Measurements from ENCODE around the gene TP53INP2.
"Not testable (repeated sequence)": the region's sequence is repeated elsewhere in the genome, so short reads cannot be mapped to it uniquely, and the experiment has no call there.

TP53INP2 gene, protein sequence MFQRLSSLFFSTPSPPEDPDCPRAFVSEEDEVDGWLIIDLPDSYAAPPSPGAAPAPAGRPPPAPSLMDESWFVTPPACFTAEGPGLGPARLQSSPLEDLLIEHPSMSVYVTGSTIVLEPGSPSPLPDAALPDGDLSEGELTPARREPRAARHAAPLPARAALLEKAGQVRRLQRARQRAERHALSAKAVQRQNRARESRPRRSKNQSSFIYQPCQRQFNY

GRCh38 chr20:34704177-34705007, at the start of gene TP53INP2:
Gene TP53INP2 (plus strand): TSS chr20:34704344. CDS start chr20:34708740, 4,396 bp downstream.
- intact Hi-C loops (cut with DNase I) = loop anchor here (5.0 kb wide), 1 partner anchor 122 kb away; no protein-coding TSS in a partner anchor
- DNase-seq = peak; percentile 90 to 98 (median 94)

- intact Hi-C loops (cut with DNase I); DNase-seq: not testable (repeated sequence)
Measured at GRCh38 chr20:34658654-34659053, 45.5 kb upstream of the TP53INP2 start.

- intact Hi-C loops (cut with DNase I); DNase-seq: not testable (repeated sequence)
Measured at GRCh38 chr20:34661811-34662210, 42.3 kb upstream of the TP53INP2 start.

DNA sequence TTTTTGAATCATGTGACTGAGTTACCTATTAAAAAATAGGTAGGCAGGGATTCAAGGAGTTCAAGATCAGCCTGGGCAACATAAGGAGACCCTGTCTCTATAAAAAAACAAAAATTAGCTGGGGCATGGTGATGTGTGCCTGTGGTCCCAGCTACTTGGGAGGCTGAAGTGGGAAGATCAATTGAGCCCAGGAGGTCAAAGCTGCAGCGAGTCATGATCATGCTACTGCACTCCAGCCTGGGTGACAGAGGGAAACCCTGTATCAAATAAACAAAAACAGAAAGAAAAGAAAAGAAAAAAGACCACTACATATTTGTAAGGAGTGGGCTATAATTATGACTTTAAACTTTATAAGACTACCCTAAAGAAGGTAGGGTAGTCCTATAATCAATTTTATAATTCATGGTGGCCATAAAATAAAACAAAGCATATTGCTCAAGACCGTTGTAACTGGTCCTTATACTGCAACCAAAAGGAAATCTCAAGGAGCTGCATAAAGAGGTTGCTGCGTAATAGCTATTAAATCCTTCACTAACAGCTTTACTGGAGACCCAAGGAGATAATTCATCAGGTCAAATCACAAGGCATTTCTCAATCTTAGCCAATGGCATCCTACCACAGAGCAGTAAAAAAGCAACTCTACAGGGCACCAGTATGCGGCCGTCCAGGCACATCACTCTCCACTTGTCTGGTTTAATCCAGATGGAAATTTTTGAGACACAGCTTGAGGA, 40.8 kb upstream of the TP53INP2 start:
- DNase-seq = no peak
- intact Hi-C loops (cut with DNase I) = no loop called here

GRCh38 chr20:34664751-34665150, 39.4 kb upstream of the TP53INP2 start:
- intact Hi-C loops (cut with DNase I); DNase-seq: not testable (repeated sequence)

DNA sequence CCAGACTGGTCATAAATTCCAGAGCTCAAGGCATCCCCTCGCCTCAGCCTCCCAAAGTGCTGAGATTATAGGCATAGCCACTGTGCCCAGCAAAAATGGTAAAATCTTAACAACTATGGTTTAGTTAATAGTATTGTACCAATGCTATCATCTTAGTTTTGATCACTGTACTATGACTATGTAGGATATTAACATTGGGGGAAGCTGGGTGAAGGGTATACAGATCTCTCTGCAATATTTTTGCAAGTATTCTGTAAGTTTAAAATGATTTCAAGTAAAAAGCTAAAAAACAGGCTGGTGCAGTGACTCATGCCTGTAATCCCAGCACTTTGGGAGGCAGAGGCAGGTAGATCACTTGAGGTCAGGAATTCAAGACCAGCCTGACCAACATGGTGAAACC, 35.0 kb upstream of the TP53INP2 start:
- intact Hi-C loops (cut with DNase I) = no loop called here
- no peak for DNase-seq

GRCh38 chr20:34673412-34673811, 30.7 kb upstream of the TP53INP2 start:
- intact Hi-C loops (cut with DNase I) = no loop called here

GRCh38 chr20:34675561-34675960, 28.6 kb upstream of the TP53INP2 start:
- no peak for DNase-seq
- intact Hi-C loops (cut with DNase I) = no loop called here

More at GRCh38 chr20:34673412-34673811, 30.7 kb upstream of the TP53INP2 start:
- DNase-seq = no peak

GRCh38 chr20:34675993-34676641, 28.0 kb upstream of the TP53INP2 start:
- intact Hi-C loops (cut with DNase I) = no loop called here
- no peak for DNase-seq

DNA sequence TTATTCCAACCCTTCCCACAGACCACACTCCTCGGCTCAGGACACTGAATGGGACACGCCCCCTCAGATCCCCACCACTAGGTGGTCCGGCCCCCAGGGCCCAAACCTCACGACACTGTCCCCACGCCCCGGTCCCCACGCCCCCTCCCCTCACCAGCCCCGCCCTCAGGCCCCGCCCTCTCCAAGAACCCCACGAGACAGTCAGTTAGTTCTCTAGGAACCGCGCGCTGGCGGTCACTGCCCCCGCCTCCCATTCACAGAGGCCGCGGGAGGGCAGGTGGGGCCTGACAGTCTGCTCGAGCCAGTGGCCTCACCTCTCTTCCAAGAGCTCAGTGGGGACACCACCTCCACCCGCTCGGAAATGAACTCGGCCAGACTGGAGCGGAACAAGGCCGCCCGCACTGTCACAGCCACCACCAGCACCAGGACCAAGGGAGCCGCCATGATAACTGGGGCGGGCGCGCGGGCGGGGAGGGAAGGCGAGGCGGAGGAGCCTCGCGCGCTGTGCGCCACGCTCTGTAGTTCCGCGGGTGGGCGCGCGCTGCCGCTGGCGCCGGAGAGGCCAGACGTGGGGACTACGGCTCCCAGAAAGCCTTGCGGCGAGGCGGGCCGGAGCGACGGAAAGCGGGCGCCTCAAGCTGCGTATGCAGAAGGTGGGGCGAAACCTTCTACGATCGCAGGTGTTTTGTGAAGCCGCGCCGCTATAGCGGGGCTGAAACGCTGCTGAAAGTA, 27.3 kb upstream of the TP53INP2 start, which contains the start of gene PIGU:
Gene PIGU (minus strand): TSS at position 451 of the 732 bp plus-strand sequence. CDS start 7 bp downstream, at position 444.
- intact Hi-C loops (cut with DNase I) = no loop called here
- DNase-seq = peak; percentile 93 to 99 (median 97)

DNA sequence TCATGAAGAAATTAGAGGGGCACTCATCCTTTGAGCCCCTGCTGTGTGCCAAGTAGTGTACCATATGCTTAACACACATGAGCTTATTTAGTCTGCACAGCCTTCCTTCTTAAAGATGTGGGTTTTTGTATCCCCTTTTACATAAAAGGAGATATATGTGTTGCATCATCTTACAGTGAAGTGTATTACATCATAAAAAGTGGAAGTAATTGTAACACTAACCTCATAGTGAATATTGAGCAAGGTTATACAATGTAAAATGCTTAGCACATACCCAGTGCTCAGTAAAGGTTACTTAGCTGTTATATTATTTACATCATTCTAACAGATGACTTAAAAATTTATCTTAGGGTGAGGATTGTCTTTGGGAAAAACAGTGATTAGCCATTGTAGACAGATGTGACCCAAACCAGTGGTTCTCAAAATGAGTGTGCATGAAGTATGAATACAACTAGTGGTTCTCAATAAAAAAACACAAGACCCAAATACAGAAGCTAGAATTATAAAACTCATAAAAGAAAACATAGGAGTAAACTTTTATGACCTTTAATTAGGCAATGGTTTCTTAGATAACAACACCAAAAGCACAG, 23.5 kb upstream of the TP53INP2 start:
- intact Hi-C loops (cut with DNase I) = no loop called here
- DNase-seq = no peak

DNA sequence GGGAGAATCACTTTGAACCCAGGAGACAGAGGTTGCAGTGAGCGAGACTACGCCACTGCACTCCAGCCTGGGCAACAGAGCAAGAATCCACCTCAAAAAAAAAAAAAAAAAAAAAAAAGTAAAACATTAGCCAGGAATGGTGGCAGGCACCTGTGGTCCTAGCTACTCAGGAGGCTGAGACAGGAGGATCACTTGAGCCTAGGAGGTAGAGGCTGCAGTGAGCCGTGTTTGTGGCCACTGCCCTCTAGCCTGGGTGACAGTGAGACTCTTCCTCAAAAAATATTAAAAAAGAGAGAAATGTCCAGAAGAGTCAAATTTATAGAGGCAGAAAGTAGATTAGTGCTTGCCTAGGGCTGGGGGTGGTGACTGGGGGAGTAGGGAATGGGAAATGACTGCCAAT, 20.5 kb upstream of the TP53INP2 start:
- no peak for DNase-seq
- intact Hi-C loops (cut with DNase I) = no loop called here

- no peak for DNase-seq
- intact Hi-C loops (cut with DNase I) = no loop called here
Measured at GRCh38 chr20:34689486-34689885, 14.7 kb upstream of the TP53INP2 start.

DNA sequence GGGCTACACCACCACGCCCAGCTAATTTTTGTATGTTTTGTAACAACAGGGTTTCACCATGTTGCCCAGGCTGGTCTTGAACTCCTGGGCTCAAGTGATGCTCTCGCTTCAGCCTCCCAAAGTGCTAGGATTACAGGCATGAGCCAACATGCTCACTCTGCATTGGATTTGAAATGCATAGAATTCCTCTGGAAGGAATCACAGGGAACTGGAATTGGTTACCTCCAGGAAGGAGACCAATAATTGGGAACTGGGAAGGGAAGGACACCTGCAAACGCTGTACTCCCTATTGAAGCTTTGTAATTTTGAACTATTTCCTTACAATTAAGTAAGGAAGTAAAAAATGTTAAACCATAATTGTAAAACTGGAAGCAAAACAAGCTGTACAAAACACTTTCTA, 12.3 kb upstream of the TP53INP2 start:
- intact Hi-C loops (cut with DNase I) = no loop called here
- no peak for DNase-seq

DNA sequence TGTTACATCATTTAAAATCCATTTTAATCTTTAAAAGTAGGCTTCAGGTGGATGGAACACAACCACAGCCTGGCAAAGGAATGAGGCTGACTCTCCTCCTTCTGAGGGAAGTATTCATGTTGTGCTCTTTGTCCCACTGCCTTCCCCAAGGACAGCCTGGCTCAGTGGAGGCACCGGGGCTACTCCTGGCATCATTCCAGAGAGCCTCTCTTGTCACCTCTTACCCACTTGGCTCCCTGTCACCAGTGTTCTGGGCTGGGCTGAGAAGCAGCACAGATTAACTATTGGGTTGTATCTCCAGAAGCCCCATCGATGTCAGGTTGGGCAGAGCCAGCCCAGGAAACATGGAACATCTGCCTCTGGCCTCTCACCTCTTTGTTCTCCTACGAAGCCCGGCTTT, 10.7 kb upstream of the TP53INP2 start:
- intact Hi-C loops (cut with DNase I) = no loop called here
- DNase-seq = peak in 3 of 42 donors; percentile 13 to 21 (median 19)

GRCh38 chr20:34701405-34702085, 2.6 kb upstream of the TP53INP2 start:
- intact Hi-C loops (cut with DNase I) = no loop called here

GRCh38 chr20:34703061-34703423, 1.1 kb upstream of the TP53INP2 start:
- intact Hi-C loops (cut with DNase I) = no loop called here
- no peak for DNase-seq

More at GRCh38 chr20:34701405-34702085, 2.6 kb upstream of the TP53INP2 start:
- no peak for DNase-seq
